Superior temporal gyrus (tissue), 1 donor: ENCODE data around the gene INHBE.
"Not testable (repeated sequence)": the region's sequence is repeated elsewhere in the genome, so short reads cannot be mapped to it uniquely, and the experiment has no call there.

Source experiments
- DNase-seq: peaks from one replicate; pipeline ENCODE4 v3.0.0-alpha.2; 2016; ENCODE audit errors: extremely low spot score

INHBE gene

GRCh38 chr12:57496822-57497221 is 41.7 kb downstream of the INHBE start:
- DNase-seq = no peak

GRCh38 chr12:57497223-57498131 is 42.4 kb downstream of the INHBE start:
- no peak for DNase-seq

- DNase-seq = no peak
Measured at GRCh38 chr12:57498132-57498502, 43.0 kb downstream of the INHBE start.

GRCh38 chr12:57498571-57498970 is 43.5 kb downstream of the INHBE start:
- no peak for DNase-seq

GRCh38 chr12:57500213-57500612 is 45.1 kb downstream of the INHBE start:
- no peak for DNase-seq

- not testable (repeated sequence) for DNase-seq
Measured at GRCh38 chr12:57502311-57502969, 47.3 kb downstream of the INHBE start.

GRCh38 chr12:57506541-57506940 is 51.4 kb downstream of the INHBE start:
- DNase-seq = not testable (repeated sequence)
